ENCODE measurements around the gene ARHGEF19. TPM values are rescaled to one million over a fixed set of nuclear protein-coding genes. Genes with fewer than 3 reads are reported as not detected.

Gene ARHGEF19
- total and polyA plus RNA-seq, 7 donors, result 0.99 to 2.4 (median 1.3) TPM

DNA sequence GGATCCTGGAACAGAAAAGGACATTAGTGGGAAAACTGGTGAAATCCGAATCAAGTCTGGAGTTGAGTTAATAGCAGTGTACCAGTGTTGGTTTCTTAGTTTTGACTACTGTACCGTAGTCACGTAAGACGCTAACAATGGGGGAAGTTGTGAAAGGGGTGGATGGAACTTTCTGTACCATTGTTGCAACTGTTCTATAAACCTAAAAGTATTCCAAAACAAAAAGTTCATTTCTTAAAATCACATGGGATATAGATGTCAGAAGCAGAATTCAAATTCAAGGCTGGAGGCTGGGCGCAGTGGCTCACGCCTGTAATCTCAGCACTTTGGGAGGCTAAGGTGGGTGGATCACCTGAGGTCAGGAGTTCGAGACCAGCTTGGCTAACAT is 16.9 kb downstream of the ARHGEF19 start:
- ATAC-seq (no peak), DNase-seq (no peak)
- Histone ChIP-seq H3K36me3 (ENCODE audit: insufficient read depth in 1 of 2, low read depth in 1 of 2) (no peaks in the 10 kb centered on the region), H3K27me3 (ENCODE audit: insufficient read depth in 3 of 3, low read length in 2 of 3) (peaks cover 0 to 3% (median 0%) of the 10 kb centered on the region in 3 donors), H3K27ac (no peak overlapping the region), H3K4me3 (no peak overlapping the region), H3K9me3 (no peaks in the 10 kb centered on the region), H3K4me1 (no peaks in the 10 kb centered on the region)
- intact Hi-C loops (cut with DNase I), result no loop called here
- TF ChIP-seq CTCF (IDR thresholded peaks at IDR 0.05), result no peak
- WGBS, 3 donors, result 86 to 91% (median 90%) methylated on average over 7 of the region's 7 CpGs

- TF ChIP-seq CTCF (IDR thresholded peaks at IDR 0.05), result no peak
- DNase-seq, result no peak
- 52 to 55% (median 54%) methylated on average over 6 of the region's 6 CpGs for WGBS, 3 donors
- Histone ChIP-seq H3K4me1 (no peaks in the 10 kb centered on the region), H3K4me3 (no peak overlapping the region), H3K27ac (no peak overlapping the region), H3K27me3 (ENCODE audit: insufficient read depth in 3 of 3, low read length in 2 of 3) (peaks cover 0 to 10% (median 9%) of the 10 kb centered on the region in 3 donors), H3K36me3 (ENCODE audit: insufficient read depth in 1 of 2, low read depth in 1 of 2) (no peaks in the 10 kb centered on the region), H3K9me3 (no peaks in the 10 kb centered on the region)
- no peak for ATAC-seq
- intact Hi-C loops (cut with DNase I), result no loop called here
These were observed 20.4 kb downstream of the ARHGEF19 start for GRCh38 chr1:16191916-16192546.

DNA sequence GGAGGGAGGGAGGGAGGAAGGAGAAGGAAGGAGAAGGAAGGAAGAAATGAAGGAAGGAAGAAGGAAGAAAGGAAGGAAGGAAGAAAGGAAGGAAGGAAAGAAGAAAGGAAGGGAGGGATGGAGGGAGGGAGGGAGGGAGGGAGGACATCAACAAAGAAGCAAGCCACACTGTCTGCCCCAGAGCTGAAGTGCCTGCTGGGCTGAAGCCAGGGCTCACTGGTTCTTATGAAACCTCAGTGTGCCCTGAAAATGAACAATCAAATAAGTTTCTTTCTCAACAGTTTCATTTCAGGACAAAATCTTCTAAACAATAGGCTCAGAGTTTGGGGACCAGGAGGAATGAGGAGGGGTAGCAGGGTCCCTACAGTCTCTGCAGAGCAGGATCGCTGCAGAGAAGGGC is 21.1 kb downstream of the ARHGEF19 start:
- WGBS, 3 donors, result 64 to 87% (median 76%) methylated on average over 1 of the region's 1 CpG
- TF ChIP-seq CTCF (IDR thresholded peaks at IDR 0.05), result no peak
- no peaks in the 10 kb centered on the region for H3K9me3 ChIP-seq
- DNase-seq (no peak), ATAC-seq (no peak)
- H3K36me3 ChIP-seq (ENCODE audit: insufficient read depth in 1 of 2, low read depth in 1 of 2), result no peaks in the 10 kb centered on the region
- no peak overlapping the region for H3K4me3 ChIP-seq
- no peaks in the 10 kb centered on the region for H3K4me1 ChIP-seq
- peaks cover 0 to 10% (median 9%) of the 10 kb centered on the region in 3 donors for H3K27me3 ChIP-seq (ENCODE audit: insufficient read depth in 3 of 3, low read length in 2 of 3)
- H3K27ac ChIP-seq, result no peak overlapping the region
- intact Hi-C loops (cut with DNase I), result no loop called here

GRCh38 chr1:16189921-16190621 is 22.4 kb downstream of the ARHGEF19 start:
- TF ChIP-seq CTCF (IDR thresholded peaks at IDR 0.05), result no peak
- Histone ChIP-seq H3K27me3 (ENCODE audit: insufficient read depth in 3 of 3, low read length in 2 of 3) (peaks cover 0 to 10% (median 9%) of the 10 kb centered on the region in 3 donors), H3K4me1 (no peaks in the 10 kb centered on the region), H3K36me3 (ENCODE audit: insufficient read depth in 1 of 2, low read depth in 1 of 2) (no peaks in the 10 kb centered on the region), H3K9me3 (no peaks in the 10 kb centered on the region), H3K4me3 (no peak overlapping the region), H3K27ac (no peak overlapping the region)
- intact Hi-C loops (cut with DNase I), result loop anchor here in 1 of 2 donors (2.0 kb wide), 1 partner anchor 55 kb away; no protein-coding TSS in a partner anchor
- DNase-seq (no peak), ATAC-seq (peak in 3 of 4 donors; percentile 15 to 21 (median 17))
- WGBS, 3 donors, result 15 to 35% (median 23%) methylated on average over 9 of the region's 9 CpGs
